GM19372 (cell line): ENCODE results near the gene PGM5.
"Not testable (repeated sequence)": the region's sequence is repeated elsewhere in the genome, so short reads cannot be mapped to it uniquely, and the experiment has no call there.

Source experiments
- ATAC-seq: cut with Tn5 transposase; IDR thresholded peaks from one replicate; pipeline ENCODE4 v1.9.1; 2021; ENCODE audit warnings: mild to moderate bottlenecking, low read depth, moderate library complexity; ENCODE audit not compliant: unreplicated experiment

PGM5 gene

DNA sequence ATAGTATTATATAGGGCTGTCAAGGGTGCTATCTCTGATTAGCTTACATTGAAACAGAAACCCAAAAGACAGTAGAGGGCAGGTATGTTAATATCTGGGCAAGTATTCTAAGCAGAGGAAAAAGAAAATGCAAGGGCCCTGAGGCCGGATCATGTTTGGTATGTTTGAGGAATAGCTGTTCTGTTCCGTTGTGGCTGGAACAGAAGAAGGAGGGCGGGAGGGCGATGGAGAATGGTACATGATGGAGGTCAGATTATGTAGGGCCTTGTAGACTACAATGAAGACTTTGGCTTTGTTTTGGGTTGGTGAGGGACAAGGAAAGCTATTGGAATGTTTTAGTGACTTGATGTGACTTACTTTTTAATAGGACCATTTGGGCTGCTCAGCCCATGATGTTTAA lies 19.4 kb downstream of the PGM5 start:
- ATAC-seq, result not testable (repeated sequence)

GRCh38 chr9:68377723-68378122 lies 21.3 kb downstream of the PGM5 start:
- peak; percentile 82 for ATAC-seq

DNA sequence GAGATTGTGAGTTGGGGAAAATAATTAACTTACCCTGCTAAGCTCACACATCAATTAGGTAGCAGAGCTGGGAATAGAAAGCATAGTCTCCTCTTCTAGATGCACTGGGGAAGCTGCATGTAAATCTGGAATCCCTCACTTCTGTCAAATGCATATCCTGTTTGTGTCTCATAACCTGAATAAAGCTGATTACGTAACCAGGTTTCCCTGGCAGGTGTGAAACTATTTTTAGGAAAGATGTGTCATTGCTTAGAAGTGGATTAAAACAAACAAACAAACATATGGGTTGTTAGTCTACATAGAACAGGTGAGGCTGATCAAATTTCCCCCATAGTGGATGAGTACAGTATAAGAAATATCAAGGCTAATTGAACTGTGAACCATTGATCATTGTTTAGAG lies 27.5 kb downstream of the PGM5 start:
- ATAC-seq, result not testable (repeated sequence)

DNA sequence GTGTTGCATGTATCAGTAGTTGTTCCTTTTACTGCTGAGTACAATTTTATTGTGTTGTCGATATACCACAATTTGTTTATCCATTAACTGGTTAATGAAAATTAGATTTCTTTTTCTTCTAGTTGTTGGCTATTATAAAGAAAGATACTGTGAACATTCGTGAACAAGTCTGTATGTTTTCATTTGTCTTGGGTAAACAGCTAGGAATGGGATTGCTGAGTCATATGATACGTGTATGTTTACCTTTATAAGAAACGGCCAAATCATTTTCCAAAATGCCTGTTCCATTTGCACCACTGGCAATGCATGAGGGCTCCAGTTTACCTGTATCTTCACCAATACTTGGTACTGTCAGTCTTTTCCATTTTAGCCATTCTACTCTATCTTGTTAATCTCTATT lies 33.1 kb downstream of the PGM5 start:
- not testable (repeated sequence) for ATAC-seq

GRCh38 chr9:68390737-68391136 lies 34.3 kb downstream of the PGM5 start:
- ATAC-seq, result not testable (repeated sequence)

DNA sequence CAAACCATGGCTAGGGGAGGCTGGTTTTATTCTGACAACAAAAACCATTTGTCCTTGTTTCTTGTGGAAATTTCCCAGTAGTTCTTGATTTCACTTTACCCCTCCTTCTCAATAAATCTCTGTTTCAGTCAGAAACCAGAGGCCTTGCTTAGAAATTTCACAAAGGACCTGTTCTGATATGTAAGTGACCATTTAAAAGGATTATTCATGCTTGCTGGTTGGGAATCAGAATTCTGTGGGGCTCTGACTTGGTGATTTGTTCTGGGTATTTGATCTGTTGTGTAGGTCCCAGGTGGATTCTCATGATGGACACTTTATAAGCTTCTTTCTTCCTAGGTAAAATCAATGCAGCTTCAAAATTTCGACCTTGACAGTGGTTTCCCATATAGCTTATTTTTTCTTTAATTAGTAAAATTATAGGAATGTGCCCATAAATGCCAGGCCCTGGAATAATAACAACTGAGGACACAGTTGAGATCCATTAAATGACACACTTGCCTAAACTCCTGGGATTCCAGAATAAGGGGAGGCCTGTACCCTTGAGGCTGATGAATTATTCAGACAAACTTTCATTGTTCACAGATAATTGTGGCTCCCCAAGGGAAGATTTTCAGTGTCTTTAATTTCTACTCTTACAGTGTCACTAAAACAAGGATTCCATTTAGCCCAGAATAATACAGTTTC lies 40.1 kb downstream of the PGM5 start:
- not testable (repeated sequence) for ATAC-seq

DNA sequence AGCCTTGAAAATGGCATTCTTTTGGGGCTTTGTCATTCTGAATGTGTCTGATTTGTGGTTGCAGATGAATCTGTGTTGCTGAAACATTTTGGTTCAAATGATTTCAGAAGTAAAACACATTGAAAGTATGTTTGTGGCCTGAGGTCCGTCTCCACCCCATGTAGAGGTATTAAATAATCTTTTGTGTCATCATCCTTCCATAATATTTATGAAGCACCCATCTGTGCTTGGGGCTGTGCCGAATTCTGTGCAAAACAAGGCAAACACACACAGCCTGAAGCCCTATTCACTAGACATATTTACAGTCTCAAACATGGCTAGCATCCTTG lies 40.6 kb downstream of the PGM5 start:
- ATAC-seq, result not testable (repeated sequence)

DNA sequence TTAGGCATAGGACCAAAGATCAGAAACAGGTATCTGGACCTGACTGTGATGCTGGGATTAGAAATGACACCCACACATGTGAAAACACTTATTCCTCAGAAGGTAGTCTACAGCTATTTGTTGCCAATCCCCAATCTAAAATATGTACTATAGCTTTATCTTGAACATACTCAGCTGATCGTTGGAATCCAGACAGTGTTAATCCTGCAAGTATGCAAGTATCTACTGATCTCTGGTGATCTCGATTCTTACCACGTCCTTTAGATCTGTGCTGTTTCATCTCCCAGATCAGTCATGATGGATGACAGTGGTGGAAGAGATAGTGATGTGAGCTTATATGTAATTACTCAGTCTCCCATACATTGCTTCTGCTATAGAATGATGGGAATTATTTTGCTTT lies 41.4 kb downstream of the PGM5 start:
- not testable (repeated sequence) for ATAC-seq

- not testable (repeated sequence) for ATAC-seq
Measured at GRCh38 chr9:68398324-68398723, 41.9 kb downstream of the PGM5 start.

GRCh38 chr9:68404421-68405185 lies 48.2 kb downstream of the PGM5 start:
- not testable (repeated sequence) for ATAC-seq

GRCh38 chr9:68411865-68412264 lies 55.5 kb downstream of the PGM5 start:
- not testable (repeated sequence) for ATAC-seq

DNA sequence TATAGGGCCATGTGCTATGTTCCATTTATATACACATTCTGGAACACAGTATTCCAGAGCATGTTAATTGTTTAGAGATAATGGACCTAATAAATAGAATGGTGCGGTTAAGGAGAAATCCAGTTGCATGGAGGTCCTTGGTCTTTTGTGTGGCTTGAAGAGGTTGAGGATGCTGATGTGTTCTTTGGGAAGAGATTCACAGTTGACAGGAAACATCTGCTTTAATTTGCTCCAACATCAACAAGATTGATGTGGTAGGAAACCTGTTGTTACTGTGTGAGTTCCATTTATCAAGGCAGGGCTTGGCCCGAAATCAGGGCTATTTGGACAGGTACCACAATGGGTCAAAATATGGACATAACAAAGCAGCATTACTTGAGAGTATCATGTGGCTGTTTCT lies 56.3 kb downstream of the PGM5 start:
- not testable (repeated sequence) for ATAC-seq

DNA sequence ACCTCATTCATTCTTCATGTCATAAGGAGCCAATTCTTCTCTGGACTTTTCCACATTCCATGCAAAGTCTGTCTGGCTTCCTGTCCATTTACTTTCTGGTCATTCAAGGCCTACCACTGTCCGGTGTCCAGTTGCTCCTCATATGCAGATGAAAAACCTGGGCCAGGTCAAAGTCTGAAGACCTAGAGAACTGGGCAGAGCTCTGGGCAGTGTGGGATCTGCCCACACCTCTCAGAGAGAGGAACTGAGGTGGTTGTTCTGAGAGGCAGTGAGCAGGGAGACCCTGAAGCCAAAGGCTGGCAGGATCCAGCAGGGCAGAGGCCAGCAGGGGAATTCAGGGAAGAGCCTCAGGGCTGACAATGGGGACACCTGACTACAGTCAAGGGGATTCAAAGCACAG lies 58.7 kb downstream of the PGM5 start:
- not testable (repeated sequence) for ATAC-seq

DNA sequence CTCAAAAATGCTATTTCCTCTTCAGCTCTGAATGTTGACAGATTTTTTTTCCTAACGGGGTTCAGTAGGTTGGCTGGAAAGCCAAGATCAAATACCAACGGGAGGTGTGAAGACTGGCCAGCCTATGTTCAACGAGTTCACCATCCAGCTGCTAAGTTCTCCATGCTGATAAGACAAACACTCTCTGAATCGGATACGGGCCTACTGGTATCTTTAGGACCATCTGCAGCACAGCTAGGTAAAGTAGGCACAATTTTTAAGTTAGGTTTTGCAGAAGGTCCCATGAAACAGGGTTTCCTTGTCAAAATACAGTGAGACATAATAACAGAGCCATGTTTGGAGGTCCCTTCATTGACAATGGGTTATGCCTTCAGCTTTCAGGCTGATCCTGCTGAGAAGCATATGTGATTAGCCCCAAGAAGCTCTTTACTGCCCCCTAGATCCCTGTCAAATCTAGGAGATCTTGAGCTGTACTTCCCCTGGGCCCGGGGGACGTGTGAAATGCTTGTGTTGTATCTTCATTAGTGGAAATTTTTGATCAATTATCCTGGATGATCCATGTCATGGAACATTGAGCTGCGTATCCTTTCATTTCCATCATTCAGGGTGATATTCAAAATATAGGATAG lies 60.6 kb downstream of the PGM5 start:
- ATAC-seq, result no peak

GRCh38 chr9:68417762-68418161 lies 61.4 kb downstream of the PGM5 start:
- no peak for ATAC-seq

DNA sequence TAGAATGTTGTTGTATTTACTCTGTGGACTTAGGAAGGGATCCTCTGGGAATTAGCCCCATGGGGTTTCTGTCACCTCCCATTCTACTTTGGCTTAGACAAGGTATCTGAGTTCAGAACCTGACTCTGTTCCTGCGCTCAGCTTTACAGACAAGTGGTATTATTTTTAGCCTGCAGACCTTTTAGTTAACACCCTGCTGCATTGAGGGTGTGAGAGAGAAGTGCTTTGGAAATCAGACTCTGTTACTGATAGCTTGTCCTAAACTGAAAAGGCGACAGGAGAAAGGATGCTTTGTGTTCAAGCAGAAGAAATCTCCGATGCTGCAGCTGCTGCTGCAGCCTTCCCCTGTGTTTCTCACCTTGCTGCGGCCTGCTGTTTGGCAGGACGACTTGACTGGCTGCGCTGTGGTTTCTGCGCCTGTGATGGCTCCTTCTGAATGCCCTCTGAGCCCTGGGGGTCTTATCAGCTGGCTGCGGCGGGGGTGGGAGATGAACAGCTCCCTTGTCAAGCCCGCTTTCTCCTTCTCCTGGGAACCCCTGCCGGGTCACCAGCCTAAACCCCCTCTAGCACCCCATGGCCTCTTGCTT lies 61.9 kb downstream of the PGM5 start:
- no peak for ATAC-seq

- no peak for ATAC-seq
Measured at GRCh38 chr9:68419901-68420300, 63.5 kb downstream of the PGM5 start.

DNA sequence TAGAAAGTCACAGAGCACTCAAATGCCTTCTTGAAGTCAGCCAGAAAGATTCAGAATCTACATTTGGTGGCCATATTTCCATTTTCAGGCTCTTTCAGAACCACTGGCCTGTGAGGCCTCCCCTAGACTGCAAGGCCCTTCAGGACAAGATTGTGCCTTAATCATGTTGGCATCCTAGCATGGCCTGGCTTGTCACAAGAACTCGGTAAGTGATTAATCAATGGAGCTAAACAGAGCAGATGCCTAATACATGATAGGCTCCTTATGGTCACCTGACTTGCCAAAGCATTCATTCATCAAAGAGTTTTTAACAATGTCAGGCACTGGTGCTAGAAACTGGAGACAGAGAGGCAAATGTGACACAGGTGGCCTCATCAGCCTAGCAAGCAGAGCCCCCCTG lies 70.3 kb downstream of the PGM5 start:
- no peak for ATAC-seq

DNA sequence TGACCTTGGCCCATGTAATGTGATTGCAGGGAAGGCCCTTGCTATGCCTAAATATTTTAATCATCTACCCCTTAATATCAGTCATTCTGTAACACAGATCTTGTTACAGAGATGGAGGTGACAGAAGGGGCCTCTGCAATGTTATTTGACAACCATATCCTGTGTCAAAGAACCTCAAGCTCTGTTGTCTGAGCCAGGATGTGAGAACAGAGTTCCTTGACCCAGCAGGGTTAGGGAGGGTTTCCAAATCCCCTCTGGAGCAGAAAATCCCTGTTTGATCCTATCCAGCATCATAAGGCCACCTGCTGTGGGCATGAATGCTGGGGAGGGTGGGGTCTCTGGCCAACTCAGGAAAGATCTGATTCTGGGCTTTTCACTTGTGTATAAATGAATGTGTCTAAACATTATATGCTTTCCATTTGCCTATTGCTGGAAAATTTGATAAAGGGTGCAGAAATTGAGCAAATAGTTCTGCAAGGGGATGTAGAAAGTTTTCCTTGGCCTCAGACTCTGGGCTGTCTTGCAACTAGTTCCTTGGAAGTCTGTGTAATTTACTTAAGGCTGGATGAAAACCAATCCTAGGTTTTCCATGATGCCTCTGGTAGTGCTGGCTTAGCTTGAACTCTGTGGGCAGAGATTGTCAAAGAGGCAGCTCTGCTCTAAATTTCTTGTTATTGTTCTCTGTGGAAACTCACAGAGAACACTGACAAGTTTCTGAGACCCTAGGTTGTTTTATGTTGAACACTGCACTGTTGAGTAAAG lies 71.0 kb downstream of the PGM5 start:
- ATAC-seq, result no peak

DNA sequence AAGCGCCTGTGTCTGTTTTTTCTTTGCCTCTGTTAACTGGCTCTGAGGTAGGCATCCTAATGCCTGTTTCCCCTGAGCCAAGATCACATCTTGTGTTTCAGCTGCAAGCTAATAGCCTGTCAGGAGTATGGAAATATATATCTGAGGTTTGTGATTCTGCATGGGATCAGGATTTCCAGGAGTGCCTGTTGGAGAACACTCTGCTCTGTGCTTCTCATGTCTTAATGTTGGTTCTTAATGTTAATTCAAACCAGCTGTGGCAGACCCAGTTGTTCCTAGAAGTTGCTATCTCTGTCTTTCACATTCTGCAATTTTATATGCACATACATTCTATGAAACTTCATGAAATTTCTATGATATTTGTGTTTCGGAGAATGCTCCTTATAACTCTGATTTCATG lies 72.1 kb downstream of the PGM5 start:
- no peak for ATAC-seq

DNA sequence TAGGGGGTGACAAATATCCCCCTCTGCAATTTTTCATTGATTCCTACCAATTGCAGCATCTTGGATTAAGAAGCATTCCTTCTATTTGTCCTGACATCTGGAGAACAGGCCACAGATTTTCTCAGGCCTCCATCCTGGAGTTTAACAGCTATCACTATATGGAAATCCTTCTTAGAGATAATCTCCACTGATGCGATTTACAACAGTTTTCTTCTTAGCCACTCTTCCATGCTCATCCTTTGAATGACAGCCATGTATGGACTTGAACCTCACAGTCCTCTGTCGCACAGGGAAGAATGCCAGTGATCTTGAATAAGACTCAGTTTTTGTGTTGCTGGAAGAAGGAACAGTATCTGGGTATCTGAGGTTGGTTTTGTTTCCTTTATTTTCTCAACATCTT lies 73.2 kb downstream of the PGM5 start:
- no peak for ATAC-seq
